Endothelial cell (in vitro differentiated cells): ENCODE results near the gene RAB42. TPM values are rescaled to one million over a fixed set of nuclear protein-coding genes. Genes with fewer than 3 reads are reported as not detected.
"Not testable (repeated sequence)": the region's sequence is repeated elsewhere in the genome, so short reads cannot be mapped to it uniquely, and the experiment has no call there.

Source experiments
- DNase-seq: peaks from one replicate; pipeline ENCODE4 v3.0.0; 2021; ENCODE audit warnings: low spot score
- H3K27ac Mint-ChIP-seq: one replicate; pipeline ENCODE4 v1.8.0; 2021; ENCODE audit warnings: mixed read lengths, inconsistent platforms; ENCODE audit not compliant: unreplicated experiment
- H3K27me3 Mint-ChIP-seq: one replicate; pipeline ENCODE4 v1.8.0; 2021; ENCODE audit warnings: mild to moderate bottlenecking, moderate library complexity, mixed read lengths, inconsistent platforms; ENCODE audit not compliant: unreplicated experiment
- H3K36me3 Mint-ChIP-seq: one replicate; pipeline ENCODE4 v1.8.0; 2021; ENCODE audit warnings: mild to moderate bottlenecking, low read depth, mixed read lengths, inconsistent platforms; ENCODE audit not compliant: unreplicated experiment
- H3K4me1 Mint-ChIP-seq: one replicate; pipeline ENCODE4 v1.8.0; 2021; ENCODE audit warnings: mild to moderate bottlenecking, mixed read lengths, inconsistent platforms; ENCODE audit not compliant: unreplicated experiment
- H3K4me3 Mint-ChIP-seq: one replicate; pipeline ENCODE4 v1.8.0; 2021; ENCODE audit warnings: mild to moderate bottlenecking, mixed read lengths, inconsistent platforms; ENCODE audit not compliant: unreplicated experiment
- H3K9me3 Mint-ChIP-seq: one replicate; pipeline ENCODE4 v1.8.0; 2021; ENCODE audit warnings: mixed read lengths, inconsistent platforms; ENCODE audit not compliant: unreplicated experiment
- CTCF ChIP-seq: fragments of 200-600 bp; sonication (generic); IDR thresholded peaks from one replicate; pipeline ENCODE4 v1.5.0; 2021; ENCODE audit warnings: antibody characterized with exemption; ENCODE audit not compliant: unreplicated experiment
- total RNA-seq: library from RNA; stranded (reverse); fragmentation: NEBNext Ultra II Directional; extraction: Animal tissue kit (Norgen Biotek cat#: 25700); gene quantifications from one replicate; pipeline ENCODE4 v1.2.1, GENCODE V29; 2021; ENCODE audit not compliant: unreplicated experiment

The RAB42 gene
- total RNA-seq, 1 donor from 2014 or later = not detected

DNA sequence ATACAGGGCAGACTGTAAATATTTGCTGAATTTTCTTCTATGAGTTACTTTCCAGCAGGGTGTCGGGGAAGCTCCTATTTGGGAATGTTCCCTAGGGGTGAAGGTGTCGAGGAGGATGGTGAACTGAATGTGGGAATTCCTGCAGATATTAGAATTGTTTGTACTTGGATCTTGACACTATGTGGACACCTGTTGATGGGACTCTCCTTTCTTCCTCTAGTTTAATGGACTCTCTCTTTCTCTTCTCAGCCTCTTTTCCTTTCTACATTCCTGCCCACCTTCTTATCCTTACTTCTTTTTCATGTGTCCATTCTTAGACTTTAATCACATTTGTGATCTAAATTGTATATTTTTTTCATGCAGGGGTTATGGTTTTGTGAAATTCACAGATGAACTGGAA lies 25.1 kb upstream of the RAB42 start:
- H3K4me1 Mint-ChIP-seq = no peaks in the 10 kb centered on the region
- H3K27ac Mint-ChIP-seq = no peak overlapping the region
- H3K27me3 Mint-ChIP-seq = no peaks in the 10 kb centered on the region
- no peak overlapping the region for H3K4me3 Mint-ChIP-seq
- no peak for TF ChIP-seq CTCF
- no peak for DNase-seq
- no peaks in the 10 kb centered on the region for H3K9me3 Mint-ChIP-seq
- peaks cover 20% of the 10 kb centered on the region for H3K36me3 Mint-ChIP-seq

- no peaks in the 10 kb centered on the region for H3K27me3 Mint-ChIP-seq
- peaks cover 9% of the 10 kb centered on the region for H3K36me3 Mint-ChIP-seq
- no peak for DNase-seq
- no peak overlapping the region for H3K27ac Mint-ChIP-seq
- H3K4me1 Mint-ChIP-seq = no peaks in the 10 kb centered on the region
- TF ChIP-seq CTCF = no peak
- no peak overlapping the region for H3K4me3 Mint-ChIP-seq
- H3K9me3 Mint-ChIP-seq = no peaks in the 10 kb centered on the region
Observed at GRCh38 chr1:28571911-28572310, 20.2 kb upstream of the RAB42 start.

- H3K27ac Mint-ChIP-seq, DNase-seq, H3K9me3 Mint-ChIP-seq, H3K4me3 Mint-ChIP-seq, H3K36me3 Mint-ChIP-seq, H3K27me3 Mint-ChIP-seq, H3K4me1 Mint-ChIP-seq: not testable (repeated sequence)
Observed at GRCh38 chr1:28572891-28573290, 19.2 kb upstream of the RAB42 start.

GRCh38 chr1:28573564-28573963 lies 18.5 kb upstream of the RAB42 start:
- no peak overlapping the region for H3K27ac Mint-ChIP-seq

GRCh38 chr1:28577052-28577678 lies 14.9 kb upstream of the RAB42 start:
- peaks cover 3% of the 10 kb centered on the region for H3K27me3 Mint-ChIP-seq
- H3K4me1 Mint-ChIP-seq = peaks cover 24% of the 10 kb centered on the region
- no peak for DNase-seq
- no peak overlapping the region for H3K27ac Mint-ChIP-seq
- no peaks in the 10 kb centered on the region for H3K9me3 Mint-ChIP-seq
- no peak for TF ChIP-seq CTCF
- no peak overlapping the region for H3K4me3 Mint-ChIP-seq
- H3K36me3 Mint-ChIP-seq = peaks cover 24% of the 10 kb centered on the region

More at GRCh38 chr1:28573564-28573963, 18.5 kb upstream of the RAB42 start:
- no peaks in the 10 kb centered on the region for H3K9me3 Mint-ChIP-seq
- no peak for TF ChIP-seq CTCF
- no peaks in the 10 kb centered on the region for H3K27me3 Mint-ChIP-seq
- H3K36me3 Mint-ChIP-seq = peaks cover 15% of the 10 kb centered on the region
- H3K4me3 Mint-ChIP-seq = no peak overlapping the region
- H3K4me1 Mint-ChIP-seq = peaks cover 5% of the 10 kb centered on the region
- DNase-seq = no peak
